Measurements from ENCODE around the gene GRB7.

DNA sequence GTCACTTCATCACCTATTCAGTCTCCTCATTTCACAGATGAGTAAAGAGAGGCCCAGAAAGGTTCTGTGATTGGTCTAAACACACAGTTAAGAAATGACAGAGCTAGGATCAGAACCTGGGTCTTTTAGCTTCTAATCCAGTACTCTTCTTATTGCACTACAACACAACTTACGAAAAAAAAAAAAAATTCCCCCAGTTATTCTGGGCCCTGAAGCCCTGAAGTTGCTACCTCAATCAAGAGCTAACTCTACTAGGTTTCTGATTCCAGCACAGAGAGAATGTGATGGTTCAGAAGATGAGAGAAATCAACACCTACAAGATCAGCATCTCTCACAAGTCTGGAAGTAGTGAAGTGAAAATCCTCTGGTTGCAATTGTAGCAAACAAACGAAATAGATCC is 37.3 kb downstream of the GRB7 start:
- TF ChIP-seq POLR2A (IDR thresholded peaks at IDR 0.05; ENCODE audit: extremely low read depth, insufficient read length) (no peak), MYC (IDR thresholded peaks at IDR 0.05; ENCODE audit: low read depth, low read length) (no peak)
- TF ChIP-seq, protein P1, sequence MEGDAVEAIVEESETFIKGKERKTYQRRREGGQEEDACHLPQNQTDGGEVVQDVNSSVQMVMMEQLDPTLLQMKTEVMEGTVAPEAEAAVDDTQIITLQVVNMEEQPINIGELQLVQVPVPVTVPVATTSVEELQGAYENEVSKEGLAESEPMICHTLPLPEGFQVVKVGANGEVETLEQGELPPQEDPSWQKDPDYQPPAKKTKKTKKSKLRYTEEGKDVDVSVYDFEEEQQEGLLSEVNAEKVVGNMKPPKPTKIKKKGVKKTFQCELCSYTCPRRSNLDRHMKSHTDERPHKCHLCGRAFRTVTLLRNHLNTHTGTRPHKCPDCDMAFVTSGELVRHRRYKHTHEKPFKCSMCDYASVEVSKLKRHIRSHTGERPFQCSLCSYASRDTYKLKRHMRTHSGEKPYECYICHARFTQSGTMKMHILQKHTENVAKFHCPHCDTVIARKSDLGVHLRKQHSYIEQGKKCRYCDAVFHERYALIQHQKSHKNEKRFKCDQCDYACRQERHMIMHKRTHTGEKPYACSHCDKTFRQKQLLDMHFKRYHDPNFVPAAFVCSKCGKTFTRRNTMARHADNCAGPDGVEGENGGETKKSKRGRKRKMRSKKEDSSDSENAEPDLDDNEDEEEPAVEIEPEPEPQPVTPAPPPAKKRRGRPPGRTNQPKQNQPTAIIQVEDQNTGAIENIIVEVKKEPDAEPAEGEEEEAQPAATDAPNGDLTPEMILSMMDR (IDR thresholded peaks at IDR 0.05; ENCODE audit: low read depth, low read length), result no peak
- TF ChIP-seq, protein P2, sequence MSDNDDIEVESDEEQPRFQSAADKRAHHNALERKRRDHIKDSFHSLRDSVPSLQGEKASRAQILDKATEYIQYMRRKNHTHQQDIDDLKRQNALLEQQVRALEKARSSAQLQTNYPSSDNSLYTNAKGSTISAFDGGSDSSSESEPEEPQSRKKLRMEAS (IDR thresholded peaks at IDR 0.05; ENCODE audit: low read depth, low read length), result no peak
